Colon (tissue), 2 donors: ENCODE data around the gene PRELID3B.

Experiments used
- FAIRE-seq: peaks from 2 replicates; lab custom pipeline; 2012; peaks lifted over from hg19 to GRCh38; lab: Jason Lieb, UNC
- donor health status: control.
- donor health status: control.

Gene PRELID3B

GRCh38 chr20:59042151-59042795, at the start of gene PRELID3B:
Gene PRELID3B, minus strand, starts transcription at chr20:59042786. Its CDS starts 56 bp downstream, at chr20:59042730.
- FAIRE-seq, result no peak

GRCh38 chr20:59087829-59088433, 45.3 kb upstream of the PRELID3B start:
- FAIRE-seq, result no peak

GRCh38 chr20:59086923-59087322, 44.3 kb upstream of the PRELID3B start:
- FAIRE-seq, result no peak

- FAIRE-seq, result no peak
Observed at GRCh38 chr20:59084041-59084850, 41.7 kb upstream of the PRELID3B start.

- FAIRE-seq, result no peak
Observed at GRCh38 chr20:59082981-59083380, 40.4 kb upstream of the PRELID3B start.

DNA sequence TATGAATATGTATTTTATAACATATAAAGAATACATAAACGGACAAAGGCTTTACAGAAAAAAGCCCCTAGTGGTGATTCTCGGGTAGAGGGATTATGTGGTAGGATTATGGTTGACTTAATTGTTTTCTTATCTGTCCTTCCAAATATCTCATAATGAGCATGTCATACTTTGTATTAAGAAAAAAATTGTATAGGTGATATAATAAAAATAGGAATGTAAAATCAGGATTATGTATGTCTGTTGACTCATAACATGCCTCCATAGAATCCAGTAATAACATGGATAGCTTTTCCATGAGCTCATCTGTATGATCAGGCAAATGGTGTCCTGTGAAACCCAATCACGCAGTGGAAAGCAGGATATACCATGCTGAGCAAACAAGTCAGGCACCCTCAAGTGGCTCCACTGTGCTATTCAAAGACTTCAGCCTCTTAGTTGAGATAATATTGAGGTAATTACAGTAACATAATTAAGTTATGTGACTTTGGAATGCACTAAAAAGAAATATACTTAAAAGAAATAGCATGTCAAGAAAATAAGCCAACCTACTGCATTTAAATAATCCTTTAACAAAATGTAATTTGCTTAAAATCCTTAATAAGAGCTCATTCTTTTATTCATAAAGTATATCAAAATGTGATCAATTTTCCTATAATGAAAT, 39.6 kb upstream of the PRELID3B start:
- FAIRE-seq, result no peak

DNA sequence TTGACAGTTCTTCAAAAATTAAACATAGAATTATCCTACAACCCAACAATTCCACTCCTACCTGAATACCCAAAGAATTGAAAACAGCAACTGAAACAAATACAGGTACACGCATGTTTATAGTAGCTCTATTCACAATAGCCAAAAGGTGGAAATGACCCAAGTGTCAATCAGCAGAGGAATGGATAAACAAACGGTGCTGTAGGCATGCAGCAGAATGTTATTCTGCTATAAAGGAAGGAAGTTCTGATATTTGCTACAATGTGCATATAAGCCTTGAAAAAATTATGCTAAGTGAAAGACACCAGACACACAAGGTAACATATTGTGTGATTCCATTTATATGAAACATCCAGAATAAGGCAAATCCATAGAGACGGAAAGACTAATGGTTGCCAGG, 38.5 kb upstream of the PRELID3B start:
- no peak for FAIRE-seq

GRCh38 chr20:59078231-59078630, 35.6 kb upstream of the PRELID3B start:
- FAIRE-seq, result no peak

GRCh38 chr20:59077705-59078104, 35.1 kb upstream of the PRELID3B start:
- FAIRE-seq, result no peak

DNA sequence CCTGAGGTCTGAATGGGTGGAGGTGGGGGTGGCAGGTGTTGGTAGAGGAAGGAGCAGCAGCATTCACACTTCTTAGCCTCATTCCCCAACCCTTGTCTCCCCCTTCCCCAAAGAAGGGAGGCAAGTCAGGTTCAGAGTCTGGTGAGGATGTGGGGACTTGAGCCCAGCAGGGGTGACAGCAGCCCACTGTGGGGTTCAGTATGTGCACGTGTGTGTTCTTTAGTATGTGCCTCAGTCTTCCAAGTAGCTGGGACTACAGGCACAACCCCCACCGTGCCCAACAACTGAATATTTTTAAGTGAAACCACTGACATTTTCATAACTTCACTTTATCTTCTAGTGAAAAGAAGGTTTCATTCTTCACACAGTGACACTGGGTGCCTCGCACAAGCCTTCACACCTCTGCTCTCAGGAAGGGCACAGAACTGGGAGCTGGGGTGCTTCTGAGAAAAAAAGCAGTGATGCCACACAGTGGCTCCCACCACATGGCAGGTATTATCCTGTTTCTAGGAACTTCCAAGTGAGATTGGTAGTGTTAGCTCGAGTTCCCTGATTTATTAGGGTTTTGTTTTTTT, 33.4 kb upstream of the PRELID3B start:
- no peak for FAIRE-seq

- FAIRE-seq, result no peak
Observed at GRCh38 chr20:59074456-59074855, 31.9 kb upstream of the PRELID3B start.

DNA sequence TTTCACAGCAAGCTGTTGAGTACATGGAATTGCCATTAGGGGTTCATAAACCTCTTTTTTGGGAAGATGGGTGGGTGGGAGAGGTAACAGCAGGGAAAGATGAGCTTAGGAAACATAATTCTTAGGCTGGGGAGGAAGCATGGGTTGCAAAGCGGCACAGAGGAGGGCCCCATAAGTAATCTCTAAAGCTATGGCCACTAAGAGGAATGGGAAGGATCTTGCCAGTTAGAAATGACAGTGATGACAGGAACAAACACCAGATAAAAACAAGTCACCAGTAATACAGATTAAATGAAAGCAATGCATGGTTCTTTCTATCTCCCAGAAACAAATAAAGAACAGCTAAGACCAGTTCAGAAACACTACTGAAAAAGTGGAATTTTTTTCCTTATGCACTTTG, 31.0 kb upstream of the PRELID3B start:
- FAIRE-seq, result no peak

DNA sequence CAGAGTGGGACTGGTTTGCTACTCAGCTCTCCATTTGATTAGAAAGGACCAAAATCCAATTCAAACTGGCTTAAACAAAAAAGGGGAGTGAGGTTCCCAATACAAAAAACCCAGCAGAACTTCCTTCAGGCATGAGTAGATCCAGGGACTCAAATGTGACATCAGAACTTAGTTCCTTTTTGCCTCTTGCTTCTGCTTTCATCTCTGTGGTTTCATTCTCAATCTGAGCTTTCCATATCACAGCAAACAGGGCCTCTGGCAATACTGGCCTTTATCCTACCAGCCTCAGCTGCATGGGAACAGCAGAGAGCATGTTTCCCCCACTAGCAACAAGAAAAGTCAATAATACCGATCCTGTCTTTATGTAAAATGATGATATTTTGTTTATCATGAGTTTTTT, 28.6 kb upstream of the PRELID3B start:
- FAIRE-seq, result no peak

DNA sequence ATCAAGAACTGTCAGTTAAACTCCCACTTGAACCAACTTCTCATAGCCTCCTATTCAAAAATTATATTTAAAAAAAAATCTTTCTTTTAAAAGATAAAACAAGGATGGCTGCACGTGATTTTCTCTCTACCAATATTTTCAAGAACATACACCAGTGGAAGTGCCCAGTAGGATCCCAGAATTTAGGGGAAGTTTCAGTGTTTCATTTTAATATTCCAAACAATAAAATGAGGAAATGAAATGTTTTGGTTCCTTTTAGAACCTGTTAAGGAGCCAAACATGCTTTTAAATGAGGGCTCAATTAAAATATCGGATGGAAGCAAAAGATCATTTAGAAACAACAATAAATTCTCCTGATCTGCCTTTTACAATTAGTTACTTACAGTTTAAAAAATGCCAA, 26.4 kb upstream of the PRELID3B start:
- no peak for FAIRE-seq

- no peak for FAIRE-seq
Observed at GRCh38 chr20:59068534-59068933, 25.9 kb upstream of the PRELID3B start.

DNA sequence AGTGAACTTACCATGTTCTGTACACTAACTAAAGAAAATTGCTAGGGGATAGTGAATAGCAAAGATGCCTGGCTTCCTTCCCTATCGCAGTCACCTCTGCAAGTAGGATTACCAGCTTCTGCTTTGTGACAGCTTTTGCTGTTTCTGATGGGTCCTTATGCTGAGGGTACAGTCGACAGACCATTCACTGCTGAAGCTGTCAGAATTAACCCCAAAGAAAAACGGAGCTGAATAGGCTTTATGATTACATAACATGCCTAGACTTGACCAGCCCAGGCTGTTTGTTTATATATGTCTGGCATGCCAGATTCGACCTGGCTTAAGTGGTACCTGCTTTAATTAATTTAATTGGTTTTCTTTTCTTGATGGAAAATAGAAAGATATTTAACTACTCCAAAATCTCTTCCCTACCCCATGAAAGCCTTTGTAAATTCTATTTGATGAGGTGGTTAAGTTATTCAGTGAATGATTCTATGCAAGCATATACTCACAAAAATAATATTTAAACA, 21.7 kb upstream of the PRELID3B start:
- FAIRE-seq, result no peak

GRCh38 chr20:59063358-59064213, 21.0 kb upstream of the PRELID3B start:
- no peak for FAIRE-seq

DNA sequence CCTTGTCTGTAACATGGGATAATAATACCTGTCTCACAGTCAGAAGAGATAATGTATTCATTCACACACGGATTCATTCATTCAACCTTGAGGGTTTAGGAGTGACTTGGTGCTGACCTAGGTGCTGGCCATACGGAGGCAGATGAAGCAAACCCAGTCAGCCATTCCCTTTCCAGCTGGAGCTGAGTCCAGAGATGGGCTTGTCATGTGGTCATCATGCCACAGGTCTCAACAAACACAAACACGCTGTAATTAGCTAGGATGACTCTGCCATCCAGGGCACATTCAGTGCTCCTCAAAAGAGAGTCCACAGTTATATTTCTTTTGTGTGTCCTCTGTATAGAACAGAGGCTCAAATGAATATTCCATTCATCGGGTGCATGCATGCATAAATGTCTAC, 19.5 kb upstream of the PRELID3B start:
- FAIRE-seq, result no peak

- no peak for FAIRE-seq
Observed at GRCh38 chr20:59055302-59055701, 12.7 kb upstream of the PRELID3B start.

DNA sequence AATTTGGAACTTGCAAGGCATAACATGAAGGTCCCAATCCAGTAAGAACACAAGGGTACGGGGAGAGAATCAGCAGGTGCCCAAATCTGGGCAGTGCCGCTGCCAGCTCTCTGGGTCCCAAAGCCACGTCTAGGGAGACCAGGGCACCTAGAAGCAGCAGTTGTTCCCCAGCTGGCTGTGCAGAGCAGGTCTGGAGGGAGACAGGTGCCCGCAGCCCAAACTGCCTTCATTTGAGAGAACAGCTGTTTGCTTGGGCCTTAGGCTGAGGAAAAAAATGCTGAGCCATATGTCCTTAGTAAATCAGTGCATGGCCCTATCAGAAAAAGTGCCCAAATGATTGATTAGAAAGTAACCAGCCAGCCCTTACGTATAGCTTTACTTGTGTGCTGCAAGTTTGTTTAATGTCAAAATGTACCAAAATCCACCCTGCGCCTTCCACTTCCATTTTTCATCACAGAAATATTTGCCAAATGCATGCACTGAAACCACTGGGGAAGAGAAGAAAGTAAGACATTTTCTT, 9.1 kb upstream of the PRELID3B start:
- FAIRE-seq, result no peak

GRCh38 chr20:59050437-59050836, 7.9 kb upstream of the PRELID3B start:
- no peak for FAIRE-seq
